NT2/D1 (cell line): ENCODE results near the gene CT47C1.
"Not testable (repeated sequence)": the region's sequence is repeated elsewhere in the genome, so short reads cannot be mapped to it uniquely, and the experiment has no call there.

Experiments
- DNase-seq: peaks from one replicate; pipeline ENCODE4 v3.0.0-alpha.2; 2011; ENCODE audit warnings: low read depth, low spot score
- H3K27me3 ChIP-seq: 2 replicates; pipeline ENCODE4 v1.6.0; 2011; ENCODE audit warnings: mild to moderate bottlenecking; ENCODE audit not compliant: insufficient read length, insufficient read depth
- H3K36me3 ChIP-seq: 2 replicates; pipeline ENCODE4 v1.6.1; 2011; ENCODE audit warnings: mild to moderate bottlenecking, low read length, mixed read lengths; ENCODE audit not compliant: insufficient read depth, insufficient read length
- H3K4me1 ChIP-seq: 2 replicates; pipeline ENCODE4 v1.5.1; 2011; ENCODE audit not compliant: insufficient read depth, insufficient read length
- H3K4me3 ChIP-seq: 2 replicates; pipeline ENCODE4 v1.5.1; 2011; ENCODE audit warnings: low read depth; ENCODE audit not compliant: insufficient read length
- H3K9ac ChIP-seq: 2 replicates; pipeline ENCODE4 v1.6.0; 2011; ENCODE audit warnings: low read depth; ENCODE audit not compliant: insufficient read length
- H3K9me3 ChIP-seq: 2 replicates; pipeline ENCODE4 v1.5.1; 2011; ENCODE audit warnings: mild to moderate bottlenecking, low read length; ENCODE audit not compliant: insufficient read depth
- SUZ12 ChIP-seq: IDR thresholded peaks from 2 replicates; pipeline ENCODE4 v1.6.1; 2011; ENCODE audit not compliant: insufficient read length, insufficient read depth; ENCODE audit errors: extremely low read depth
- YY1 ChIP-seq: IDR thresholded peaks from 2 replicates; pipeline ENCODE4 v1.6.1; 2011; ENCODE audit not compliant: insufficient read length, insufficient read depth
- ZNF274 ChIP-seq: IDR thresholded peaks from 2 replicates; pipeline ENCODE4 v1.6.1; 2011; ENCODE audit warnings: mild to moderate bottlenecking, low read depth, low read length

CT47C1 gene

DNA sequence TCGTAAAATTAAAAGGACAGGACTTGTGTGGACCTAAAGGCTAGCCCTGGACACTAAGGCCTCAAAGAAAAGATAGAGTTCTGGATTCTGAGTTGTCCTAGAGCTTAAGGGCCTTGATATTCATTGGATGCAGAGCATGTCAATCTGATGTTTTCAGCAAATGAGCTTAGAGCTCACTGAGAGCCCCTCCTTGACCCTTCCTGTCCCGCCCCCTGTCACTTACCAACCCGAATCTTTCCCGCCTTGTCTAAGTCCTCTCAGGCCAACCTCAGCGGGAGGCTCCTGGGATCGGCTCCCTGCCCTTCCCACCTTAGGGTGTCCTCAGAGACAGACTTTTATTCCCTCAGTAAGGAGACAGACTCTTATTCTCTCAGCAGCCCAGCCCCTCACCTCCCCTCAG lies at the start of gene CT47C1:
Gene CT47C1, plus strand, starts transcription at position 250 of the 400 bp plus-strand sequence. CDS start 233 bp downstream, outside the sequence.
- Histone ChIP-seq H3K9ac (no peak within 1 kb of the TSS), H3K9me3 (peaks cover 5% of the 10 kb centered on the region; the same call in 1 of the 2 replicates), H3K36me3 (no peaks in the 10 kb centered on the region), H3K27me3 (no peaks in the 10 kb centered on the region), H3K4me1 (no peaks in the 10 kb centered on the region), H3K4me3 (no peak within 1 kb of the TSS)
- TF ChIP-seq SUZ12 (no peak), ZNF274 (no peak), YY1 (no peak)
- DNase-seq: no peak

- TF ChIP-seq ZNF274 (no peak), SUZ12 (no peak), YY1 (no peak)
- no peak overlapping the region for H3K4me3 ChIP-seq
- no peaks in the 10 kb centered on the region for H3K36me3 ChIP-seq
- H3K4me1 ChIP-seq: no peaks in the 10 kb centered on the region
- DNase-seq: no peak
- H3K27me3 ChIP-seq: no peaks in the 10 kb centered on the region
- peaks cover 5% of the 10 kb centered on the region; the same call in 1 of the 2 replicates for H3K9me3 ChIP-seq
- H3K9ac ChIP-seq: no peak overlapping the region
These were observed 46.9 kb upstream of the CT47C1 start for GRCh38 chrX:119025900-119026299.

GRCh38 chrX:119026344-119026743 lies 46.4 kb upstream of the CT47C1 start:
- not testable (repeated sequence) for H3K36me3 ChIP-seq, H3K4me1 ChIP-seq, H3K27me3 ChIP-seq, DNase-seq, H3K9ac ChIP-seq, H3K4me3 ChIP-seq, H3K9me3 ChIP-seq

DNA sequence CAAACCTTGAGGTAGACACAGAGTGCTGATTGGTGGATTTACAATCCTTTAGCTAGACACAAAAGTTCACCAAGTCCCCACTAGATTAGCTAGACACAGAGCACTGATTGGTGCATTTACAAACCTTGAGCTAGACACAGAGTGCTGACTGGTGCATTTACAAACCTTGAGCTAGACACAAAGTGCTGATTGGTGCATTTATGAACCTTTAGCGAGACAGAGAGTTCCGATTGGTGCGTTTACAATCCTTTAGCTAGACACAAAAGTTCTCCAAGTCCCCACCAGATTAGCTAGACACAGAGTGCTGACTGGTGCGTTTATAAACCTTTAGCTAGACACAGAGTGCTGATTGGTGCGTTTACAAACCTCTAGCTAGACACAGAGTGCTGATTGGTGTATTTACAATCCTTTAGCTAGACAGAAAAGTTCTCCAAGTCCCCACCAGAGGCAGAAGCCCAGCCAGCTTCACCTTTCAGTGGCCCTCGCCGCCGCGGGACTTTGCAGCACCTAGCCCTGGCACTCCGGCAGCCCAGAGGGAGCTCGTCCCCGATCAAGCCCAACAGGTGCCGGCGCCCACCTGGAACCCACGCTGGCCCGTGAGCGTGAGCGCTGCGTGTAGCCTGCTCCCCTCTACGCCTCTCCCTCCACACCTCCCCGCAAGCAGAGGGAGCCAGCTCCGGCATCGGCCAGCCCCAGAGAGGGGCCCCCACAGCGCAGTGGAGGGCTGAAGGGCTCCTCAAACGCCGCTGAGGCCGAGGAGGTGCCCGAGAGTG lies 44.6 kb upstream of the CT47C1 start:
- DNase-seq, H3K9ac ChIP-seq, H3K27me3 ChIP-seq, H3K4me3 ChIP-seq, H3K4me1 ChIP-seq, H3K36me3 ChIP-seq, H3K9me3 ChIP-seq: not testable (repeated sequence)

DNA sequence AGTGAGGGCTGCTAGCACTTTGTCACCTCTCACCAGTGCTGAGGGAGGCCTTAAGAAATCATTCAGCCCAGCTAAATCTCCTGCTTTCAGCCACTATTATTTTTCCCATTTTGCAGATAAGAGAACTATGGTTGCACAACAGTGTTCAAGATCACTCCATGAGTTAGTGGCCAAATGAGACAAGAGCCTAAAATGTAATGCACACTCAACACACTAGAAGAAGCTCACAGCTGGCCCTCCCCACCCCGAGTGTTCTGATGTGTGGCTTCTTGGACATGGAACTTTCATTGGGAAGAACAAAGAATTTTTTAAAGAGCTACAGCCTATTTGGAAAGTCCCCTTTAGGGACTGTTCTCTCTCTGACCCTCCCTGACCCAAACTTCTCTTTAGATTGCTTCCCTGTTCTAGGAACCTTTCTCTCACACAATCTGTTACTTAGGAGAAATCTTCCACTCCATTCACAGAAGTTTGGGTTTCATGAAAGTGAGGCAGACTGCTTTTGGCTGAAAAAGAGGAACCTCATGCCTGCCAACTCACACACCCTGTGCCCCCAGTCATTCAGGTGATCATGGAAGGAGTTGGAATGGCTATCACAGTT lies 44.0 kb upstream of the CT47C1 start:
- Histone ChIP-seq H3K36me3 (no peaks in the 10 kb centered on the region), H3K9ac (no peak overlapping the region), H3K27me3 (no peaks in the 10 kb centered on the region), H3K4me3 (no peak overlapping the region), H3K4me1 (no peaks in the 10 kb centered on the region), H3K9me3 (peaks cover 11% of the 10 kb centered on the region; the same call in 1 of the 2 replicates)
- no peak for DNase-seq
- TF ChIP-seq YY1: no peak
- no peak for TF ChIP-seq ZNF274
- no peak for TF ChIP-seq SUZ12

GRCh38 chrX:119029656-119030055 lies 43.1 kb upstream of the CT47C1 start:
- not testable (repeated sequence) for H3K4me1 ChIP-seq, DNase-seq, H3K9ac ChIP-seq, H3K27me3 ChIP-seq, H3K4me3 ChIP-seq, H3K36me3 ChIP-seq
- peaks cover 19% of the 10 kb centered on the region; the same call in 1 of the 2 replicates for H3K9me3 ChIP-seq

DNA sequence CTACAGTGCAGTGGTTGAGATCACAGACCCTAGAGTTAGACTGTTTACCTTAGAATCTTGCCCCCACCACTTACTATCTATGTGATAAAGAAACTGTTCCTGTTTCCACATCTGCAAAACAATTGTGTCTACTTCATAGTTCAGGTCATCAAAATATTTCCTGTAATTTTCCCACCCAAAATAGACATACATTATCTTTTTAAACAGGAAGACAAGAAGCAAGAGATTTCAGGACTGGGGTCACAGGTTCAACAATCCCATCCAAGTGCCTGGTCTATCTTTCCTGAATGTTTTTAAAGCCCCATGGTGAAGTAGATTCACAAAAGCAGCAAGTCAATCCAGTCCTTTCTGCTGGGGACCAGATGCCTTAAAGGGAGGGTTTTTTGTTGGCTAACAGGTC lies 41.8 kb upstream of the CT47C1 start:
- peaks cover 21% of the 10 kb centered on the region; the same call in 1 of the 2 replicates for H3K9me3 ChIP-seq
- no peaks in the 10 kb centered on the region for H3K36me3 ChIP-seq
- no peak for TF ChIP-seq YY1
- no peak for TF ChIP-seq ZNF274
- no peak for TF ChIP-seq SUZ12
- no peak overlapping the region for H3K9ac ChIP-seq
- DNase-seq: no peak
- no peaks in the 10 kb centered on the region for H3K27me3 ChIP-seq
- H3K4me3 ChIP-seq: no peak overlapping the region
- no peaks in the 10 kb centered on the region for H3K4me1 ChIP-seq
